Naive thymus-derived CD8-positive, alpha-beta T cell (primary cell): Measurements from ENCODE around the gene NT5C1B. TPM values are rescaled to one million over a fixed set of nuclear protein-coding genes. Genes with fewer than 3 reads are reported as not detected.

Experiments
- ATAC-seq, 2 donors: fragments of 150-1000 bp; cut with Tn5 transposase in 1 of 2; sonication (Bioruptor Pico), chemical (Tn5 transposase) in 1 of 2; 1 replicate in 1 of 2; 2 replicates in 1 of 2; pipeline ENCODE4 v1.10.0; 2021; ENCODE audit warnings: mild to moderate bottlenecking in 2 of 2, moderate library complexity in 2 of 2
- POLR2A ChIA-PET: fragments of 350-600 bp; sonication (Branson Sonifier 250); formaldehyde crosslinking; loops from one replicate; lab custom pipeline; 2021; ENCODE audit warnings: antibody characterized with exemption; lab: Charles Lee
- DNase-seq, 10 donors: peaks; one replicate each; pipeline versions ENCODE4 v3.0.0 to v3.0.0-alpha.2; 2020 to 2022
- H3K27ac Mint-ChIP-seq, 10 donors: one replicate each; pipeline ENCODE4 v1.8.0; 2020 to 2022; ENCODE audit warnings: mild to moderate bottlenecking in 10 of 10, mixed read lengths in 10 of 10, moderate library complexity in 4 of 10, inconsistent platforms in 1 of 10
- H3K27me3 Mint-ChIP-seq, 5 donors: one replicate each; pipeline ENCODE4 v1.8.0; 2021 to 2022; ENCODE audit warnings: mixed read lengths in 5 of 5
- H3K36me3 Mint-ChIP-seq, 3 donors: one replicate each; pipeline ENCODE4 v1.8.0; 2020 to 2022; ENCODE audit warnings: mixed read lengths in 3 of 3, mild to moderate bottlenecking in 2 of 3, inconsistent platforms in 1 of 3
- H3K4me1 Mint-ChIP-seq, 4 donors: one replicate each; pipeline ENCODE4 v1.8.0; 2021 to 2022; ENCODE audit warnings: mixed read lengths in 4 of 4
- H3K4me3 Mint-ChIP-seq, 10 donors: one replicate each; pipeline ENCODE4 v1.8.0; 2020 to 2022; ENCODE audit warnings: mild to moderate bottlenecking in 10 of 10, mixed read lengths in 10 of 10, moderate library complexity in 6 of 10, inconsistent platforms in 1 of 10
- H3K9me3 Mint-ChIP-seq, 9 donors: one replicate each; pipeline ENCODE4 v1.8.0; 2020 to 2022; ENCODE audit warnings: mixed read lengths in 9 of 9, mild to moderate bottlenecking in 3 of 9, inconsistent platforms in 1 of 9, moderate library complexity in 1 of 9
- polyA plus RNA-seq, 3 donors: library from polyadenylated mRNA; unstranded; fragments of 300-500 nt; fragmentation: Illumina TruSeq; gene quantifications; one replicate each; pipeline ENCODE4 v1.2.3, GENCODE V29; 2021
- total RNA-seq, 8 experiments: library from RNA in 2 of 8; stranded (reverse) in 2 of 8; gene quantifications; one replicate each; pipeline ENCODE4 v1.2.3 and lab custom pipeline; 2021 to 2026

NT5C1B gene
- total and polyA plus RNA-seq, 5 experiments from 2014 or later, result 0.57 to 1.1 (median 0.60) TPM; not detected in 2

- Mint-ChIP-seq H3K9me3 (no peaks in the 10 kb centered on the region), H3K36me3 (peaks cover 0 to 18% (median 6%) of the 10 kb centered on the region in 3 donors), H3K4me1 (peaks cover 23 to 70% (median 66%) of the 10 kb centered on the region in 4 donors), H3K4me3 (peak overlapping the region in 1 of 10 donors; percentile 16), H3K27ac (peak overlapping the region in 6 of 10 donors; percentile 1 to 81 (median 24)), H3K27me3 (no peaks in the 10 kb centered on the region)
- ATAC-seq (no peak), DNase-seq (no peak)
- POLR2A ChIA-PET, result no interaction called here
Observed at GRCh38 chr2:18548621-18549020, 40.7 kb downstream of the NT5C1B start.

- Mint-ChIP-seq H3K4me3 (peak overlapping the region in 8 of 10 donors; percentile 2 to 70 (median 48)), H3K36me3 (peaks cover 0 to 6% (median 5%) of the 10 kb centered on the region in 3 donors), H3K9me3 (peaks cover 0 to under 1% (median 0%) of the 10 kb centered on the region in 9 donors), H3K4me1 (peaks cover 18 to 50% (median 46%) of the 10 kb centered on the region in 4 donors), H3K27me3 (peaks cover 0 to 2% (median 0%) of the 10 kb centered on the region in 5 donors), H3K27ac (peak overlapping the region; percentile 10 to 88 (median 54))
- POLR2A ChIA-PET, result interaction anchor here (1.1 to 1.6 kb wide), 2 partner anchors 14 to 1355 kb away, joined by 3 to 13 read pairs; partner anchors contain the start of genes RDH14 and TTC32
- DNase-seq (peak in 2 of 10 donors; percentile 37 to 50), ATAC-seq (peak; percentile 72 to 88)
Observed at GRCh38 chr2:18546567-18546966, 42.8 kb downstream of the NT5C1B start.

- H3K36me3 Mint-ChIP-seq, result peaks cover 6 to 10% (median 7%) of the 10 kb centered on the region in 3 donors
- H3K4me3 Mint-ChIP-seq, result no peak overlapping the region
- peak overlapping the region in 2 of 10 donors; percentile 16 to 49 for H3K27ac Mint-ChIP-seq
- ATAC-seq, result no peak
- POLR2A ChIA-PET, result interaction anchor here (1.6 kb wide), 1 partner anchor 15 kb away, joined by 13 read pairs; the partner anchor contains the start of gene RDH14
- H3K27me3 Mint-ChIP-seq, result peaks cover 0 to 5% (median 0%) of the 10 kb centered on the region in 5 donors
- peaks cover 18 to 41% (median 40%) of the 10 kb centered on the region in 4 donors for H3K4me1 Mint-ChIP-seq
- peaks cover 0 to 9% (median 4%) of the 10 kb centered on the region in 9 donors for H3K9me3 Mint-ChIP-seq
- no peak for DNase-seq
Observed at GRCh38 chr2:18545384-18545783, 44.0 kb downstream of the NT5C1B start.

- Mint-ChIP-seq H3K27me3 (peaks cover 0 to 5% (median 0%) of the 10 kb centered on the region in 5 donors), H3K4me1 (peaks cover 14 to 36% (median 28%) of the 10 kb centered on the region in 4 donors), H3K4me3 (no peak overlapping the region), H3K27ac (no peak overlapping the region), H3K9me3 (peaks cover 0 to 10% (median 4%) of the 10 kb centered on the region in 9 donors), H3K36me3 (peaks cover 4 to 7% (median 5%) of the 10 kb centered on the region in 3 donors)
- ATAC-seq (no peak), DNase-seq (no peak)
- POLR2A ChIA-PET, result no interaction called here
Observed at GRCh38 chr2:18544171-18544570, 45.2 kb downstream of the NT5C1B start.

GRCh38 chr2:18540872-18541271 lies 48.5 kb downstream of the NT5C1B start:
- no peak overlapping the region for H3K27ac Mint-ChIP-seq
- no peak overlapping the region for H3K4me3 Mint-ChIP-seq
- DNase-seq (no peak), ATAC-seq (no peak)
- peaks cover 2 to 10% (median 7%) of the 10 kb centered on the region in 4 donors for H3K4me1 Mint-ChIP-seq
- POLR2A ChIA-PET, result no interaction called here
- peaks cover 0 to 10% (median 4%) of the 10 kb centered on the region in 9 donors for H3K9me3 Mint-ChIP-seq
- peaks cover 0 to 9% (median 0%) of the 10 kb centered on the region in 5 donors for H3K27me3 Mint-ChIP-seq
- H3K36me3 Mint-ChIP-seq, result peaks cover 4 to 8% (median 7%) of the 10 kb centered on the region in 3 donors

- H3K27me3 Mint-ChIP-seq, result peaks cover 0 to 13% (median 9%) of the 10 kb centered on the region in 5 donors
- H3K4me3 Mint-ChIP-seq, result no peak overlapping the region
- ATAC-seq (no peak), DNase-seq (no peak)
- H3K27ac Mint-ChIP-seq, result no peak overlapping the region
- POLR2A ChIA-PET, result interaction anchor here (1.5 kb wide), 1 partner anchor 23 kb away, joined by 4 read pairs; the partner anchor contains the start of gene RDH14
- H3K4me1 Mint-ChIP-seq, result peaks cover 0 to 2% (median 0%) of the 10 kb centered on the region in 4 donors
- peaks cover 0 to 10% (median 4%) of the 10 kb centered on the region in 9 donors for H3K9me3 Mint-ChIP-seq
- peaks cover 4 to 8% (median 7%) of the 10 kb centered on the region in 3 donors for H3K36me3 Mint-ChIP-seq
Observed at GRCh38 chr2:18536697-18537096, 52.7 kb downstream of the NT5C1B start.

- H3K4me1 Mint-ChIP-seq, result peaks cover 0 to 2% (median 0%) of the 10 kb centered on the region in 4 donors
- H3K9me3 Mint-ChIP-seq, result peaks cover 0 to 8% (median 4%) of the 10 kb centered on the region in 9 donors
- ATAC-seq (no peak), DNase-seq (no peak)
- H3K36me3 Mint-ChIP-seq, result peaks cover 4 to 8% (median 6%) of the 10 kb centered on the region in 3 donors
- POLR2A ChIA-PET, result interaction anchor here (1.5 kb wide), 1 partner anchor 24 kb away, joined by 4 read pairs; the partner anchor contains the start of gene RDH14
- H3K27ac Mint-ChIP-seq, result peak overlapping the region in 1 of 10 donors; percentile 9
- H3K27me3 Mint-ChIP-seq, result peaks cover 0 to 13% (median 9%) of the 10 kb centered on the region in 5 donors
- H3K4me3 Mint-ChIP-seq, result no peak overlapping the region
Observed at GRCh38 chr2:18536100-18536499, 53.3 kb downstream of the NT5C1B start.

GRCh38 chr2:18531194-18531593 lies 58.2 kb downstream of the NT5C1B start:
- POLR2A ChIA-PET, result no interaction called here
- no peak overlapping the region for H3K4me3 Mint-ChIP-seq
- DNase-seq, result no peak

GRCh38 chr2:18527822-18528221 lies 61.5 kb downstream of the NT5C1B start:
- H3K27ac Mint-ChIP-seq, result no peak overlapping the region
- ATAC-seq (no peak), DNase-seq (no peak)
- H3K36me3 Mint-ChIP-seq, result no peaks in the 10 kb centered on the region
- H3K9me3 Mint-ChIP-seq, result no peaks in the 10 kb centered on the region
- POLR2A ChIA-PET, result no interaction called here
- peaks cover 0 to 7% (median 0%) of the 10 kb centered on the region in 5 donors for H3K27me3 Mint-ChIP-seq
- no peaks in the 10 kb centered on the region for H3K4me1 Mint-ChIP-seq
- no peak overlapping the region for H3K4me3 Mint-ChIP-seq

More at GRCh38 chr2:18531194-18531593, 58.2 kb downstream of the NT5C1B start:
- no peaks in the 10 kb centered on the region for H3K9me3 Mint-ChIP-seq
- ATAC-seq, result no peak
- H3K27ac Mint-ChIP-seq, result no peak overlapping the region
- peaks cover 0 to 13% (median 9%) of the 10 kb centered on the region in 5 donors for H3K27me3 Mint-ChIP-seq
- no peaks in the 10 kb centered on the region for H3K36me3 Mint-ChIP-seq
- H3K4me1 Mint-ChIP-seq, result peaks cover 0 to 2% (median 0%) of the 10 kb centered on the region in 4 donors

- no peak for DNase-seq
Observed at GRCh38 chr2:18527326-18527725, 62.0 kb downstream of the NT5C1B start.

GRCh38 chr2:18526429-18526828 lies 62.9 kb downstream of the NT5C1B start:
- POLR2A ChIA-PET, result no interaction called here
- ATAC-seq (no peak), DNase-seq (no peak)
- Mint-ChIP-seq H3K27ac (no peak overlapping the region), H3K9me3 (no peaks in the 10 kb centered on the region), H3K27me3 (peaks cover 0 to 6% (median 0%) of the 10 kb centered on the region in 5 donors), H3K36me3 (no peaks in the 10 kb centered on the region), H3K4me3 (no peak overlapping the region), H3K4me1 (no peaks in the 10 kb centered on the region)

More at GRCh38 chr2:18527326-18527725, 62.0 kb downstream of the NT5C1B start:
- ATAC-seq, result no peak
- H3K36me3 Mint-ChIP-seq, result no peaks in the 10 kb centered on the region
- H3K9me3 Mint-ChIP-seq, result no peaks in the 10 kb centered on the region
- POLR2A ChIA-PET, result no interaction called here
- no peak overlapping the region for H3K27ac Mint-ChIP-seq
- H3K27me3 Mint-ChIP-seq, result peaks cover 0 to 7% (median 0%) of the 10 kb centered on the region in 5 donors
- no peaks in the 10 kb centered on the region for H3K4me1 Mint-ChIP-seq
- no peak overlapping the region for H3K4me3 Mint-ChIP-seq

GRCh38 chr2:18525852-18526251 lies 63.5 kb downstream of the NT5C1B start:
- POLR2A ChIA-PET, result no interaction called here
- no peaks in the 10 kb centered on the region for H3K4me1 Mint-ChIP-seq
- no peak overlapping the region for H3K4me3 Mint-ChIP-seq
- no peak for DNase-seq
- no peaks in the 10 kb centered on the region for H3K36me3 Mint-ChIP-seq
- peaks cover 0 to 6% (median 0%) of the 10 kb centered on the region in 5 donors for H3K27me3 Mint-ChIP-seq
- H3K9me3 Mint-ChIP-seq, result no peaks in the 10 kb centered on the region
- ATAC-seq, result no peak
- H3K27ac Mint-ChIP-seq, result no peak overlapping the region

GRCh38 chr2:18525236-18525635 lies 64.1 kb downstream of the NT5C1B start:
- peaks cover 0 to 9% (median 2%) of the 10 kb centered on the region in 5 donors for H3K27me3 Mint-ChIP-seq
- H3K4me1 Mint-ChIP-seq, result no peaks in the 10 kb centered on the region
- H3K36me3 Mint-ChIP-seq, result no peaks in the 10 kb centered on the region
- no peak for DNase-seq
- no peak overlapping the region for H3K27ac Mint-ChIP-seq
- no peaks in the 10 kb centered on the region for H3K9me3 Mint-ChIP-seq
- POLR2A ChIA-PET, result no interaction called here
- no peak overlapping the region for H3K4me3 Mint-ChIP-seq
- no peak for ATAC-seq
